HuH-7 (cell line): ENCODE results near the gene DOK4.
"Not testable (repeated sequence)": the region's sequence is repeated elsewhere in the genome, so short reads cannot be mapped to it uniquely, and the experiment has no call there.

Experiments used
- DNase-seq: peaks from one replicate; pipeline ENCODE4 v3.0.0; 2011; ENCODE audit warnings: low spot score

DOK4 gene

GRCh38 chr16:57501492-57501891, 15.2 kb upstream of the DOK4 start:
- no peak for DNase-seq

- DNase-seq = no peak
Observed at GRCh38 chr16:57500578-57501111, 14.4 kb upstream of the DOK4 start.

DNA sequence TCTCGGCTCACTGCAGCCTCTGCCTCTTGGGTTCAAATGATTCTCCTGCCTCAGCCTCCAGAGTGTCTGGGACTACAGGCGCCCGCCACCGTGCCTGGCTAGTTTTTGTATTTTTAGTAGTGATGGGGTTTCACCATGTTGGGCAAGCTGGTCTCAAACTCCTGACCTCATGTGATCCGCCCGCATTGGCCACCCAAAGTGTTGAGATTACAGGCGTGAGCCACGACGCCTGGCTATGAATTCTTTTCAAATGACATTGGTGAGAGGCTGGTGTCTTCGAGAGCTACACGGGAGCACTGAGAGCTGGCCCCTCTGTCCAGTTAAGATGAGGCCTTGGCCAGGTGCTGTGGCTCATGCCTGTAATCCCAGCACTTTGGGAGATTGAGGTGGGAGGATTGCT, 13.6 kb upstream of the DOK4 start:
- DNase-seq = not testable (repeated sequence)

DNA sequence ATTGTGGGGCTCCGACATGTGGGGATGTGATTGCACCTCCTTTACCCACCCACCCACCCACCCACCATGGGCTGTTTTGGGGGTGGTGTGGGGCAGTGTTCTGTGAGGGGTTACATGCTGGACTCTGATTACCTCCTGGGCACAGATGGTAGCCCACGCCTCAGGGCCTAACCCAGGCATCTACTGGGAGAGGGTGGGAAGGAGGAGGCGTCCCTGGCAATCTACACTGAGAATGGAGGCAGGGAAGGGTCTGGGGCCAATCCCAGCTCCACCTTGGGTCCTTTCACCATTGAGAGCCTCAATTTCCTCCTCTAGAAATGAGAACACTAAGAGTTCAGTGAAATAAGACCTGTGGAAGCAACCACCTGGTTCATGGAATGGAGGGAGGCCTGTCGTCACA, 11.7 kb upstream of the DOK4 start:
- no peak for DNase-seq

- DNase-seq = no peak
Observed at GRCh38 chr16:57497121-57497520, 10.8 kb upstream of the DOK4 start.

- DNase-seq = no peak
Observed at GRCh38 chr16:57493767-57494166, 7.5 kb upstream of the DOK4 start.

GRCh38 chr16:57489229-57489628, 2.9 kb upstream of the DOK4 start:
- DNase-seq = no peak

DNA sequence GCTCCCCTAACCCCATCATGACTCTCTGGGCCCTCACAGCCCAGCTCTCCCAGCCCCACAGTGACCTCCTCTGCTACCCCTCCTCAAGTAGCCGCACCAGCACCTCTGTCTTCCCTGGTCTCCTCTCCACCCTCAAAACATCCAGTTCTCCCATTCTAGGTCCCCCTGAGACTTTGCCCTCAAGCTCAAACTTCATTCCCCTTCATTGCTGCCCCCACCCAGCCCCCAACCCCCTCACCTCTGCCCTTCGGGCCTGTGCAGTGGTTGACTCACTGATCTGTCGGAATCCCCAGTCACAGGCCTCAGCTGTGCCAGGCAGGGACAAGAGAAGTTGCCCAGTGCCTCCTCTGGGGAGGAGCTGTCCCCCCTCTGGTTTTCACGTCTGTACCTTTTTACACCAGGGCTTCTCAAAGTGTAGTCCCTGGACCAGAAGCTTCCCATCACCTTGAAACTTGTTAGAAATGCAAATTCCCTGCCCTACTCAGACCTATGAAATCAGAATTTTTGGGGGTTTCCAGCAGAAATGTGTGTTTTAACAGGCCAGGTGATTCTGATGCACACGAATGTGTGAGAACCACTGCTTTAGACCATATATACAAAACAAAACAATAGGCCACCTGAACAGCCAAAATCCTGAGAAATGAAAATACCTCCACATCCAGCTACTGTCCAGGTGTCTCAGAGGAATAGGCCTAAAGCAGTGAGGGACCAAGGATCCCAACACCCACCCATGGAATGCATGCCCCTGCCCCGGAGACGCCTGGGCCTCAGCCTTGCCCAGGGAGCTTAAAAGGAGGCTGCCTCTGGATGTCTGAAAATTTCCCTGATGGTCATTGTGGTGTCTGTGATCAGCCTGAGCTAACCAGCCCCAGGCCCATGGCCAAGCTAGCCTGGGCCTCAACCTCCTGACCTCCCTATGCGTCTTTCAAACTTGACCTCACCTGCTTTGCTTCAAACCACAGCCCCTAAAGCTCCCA, 853 bp upstream of the DOK4 start:
- DNase-seq = no peak

DNA sequence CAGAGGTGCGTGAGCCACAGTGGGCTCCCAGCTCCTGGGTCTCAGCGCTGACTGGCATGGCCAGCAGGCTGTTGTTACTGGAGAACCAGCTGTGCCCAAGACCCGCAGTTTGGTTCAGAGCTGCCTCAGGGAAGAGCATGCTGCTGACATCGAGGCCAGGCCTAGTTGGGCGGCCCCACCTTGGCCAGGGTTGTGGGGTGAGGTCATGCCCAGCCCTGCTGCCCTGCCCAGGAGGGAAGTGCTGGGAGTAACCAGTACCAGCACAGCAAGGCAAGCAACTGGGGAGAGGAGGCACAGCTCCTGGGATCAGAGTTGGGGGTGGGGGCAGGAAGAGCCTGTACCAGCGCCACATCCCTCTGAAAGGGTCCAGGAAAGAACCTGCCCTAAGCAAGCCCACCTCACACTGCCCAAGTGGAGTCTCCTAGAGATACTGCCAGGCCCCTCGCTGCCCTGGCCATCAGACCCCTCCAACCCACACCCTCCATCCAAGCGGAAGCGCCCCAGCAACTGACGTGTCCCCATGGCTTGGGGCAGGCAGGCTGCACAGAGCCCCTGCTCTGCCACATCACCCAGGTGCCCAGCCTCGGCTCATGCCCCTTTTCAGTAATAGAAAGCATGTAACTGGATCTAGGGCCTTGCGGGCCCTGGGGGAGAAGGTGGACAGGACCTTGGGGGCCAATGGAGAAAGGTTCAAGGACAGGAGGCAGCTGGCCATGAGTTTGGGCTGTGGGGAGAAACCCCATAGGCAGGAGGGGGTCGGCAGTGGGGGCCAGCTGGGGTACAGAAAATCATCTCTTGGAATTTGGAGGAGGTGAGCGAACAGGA, 990 bp downstream of the DOK4 start:
- DNase-seq = no peak

- no peak for DNase-seq
Observed at GRCh38 chr16:57484515-57485005, 1.7 kb downstream of the DOK4 start.

GRCh38 chr16:57483725-57484514, 2.4 kb downstream of the DOK4 start:
- no peak for DNase-seq

- DNase-seq = no peak
Observed at GRCh38 chr16:57482845-57483545, 3.3 kb downstream of the DOK4 start.

- no peak for DNase-seq
Observed at GRCh38 chr16:57481421-57481820, 4.9 kb downstream of the DOK4 start.

GRCh38 chr16:57480754-57481230, 5.5 kb downstream of the DOK4 start:
- no peak for DNase-seq

DNA sequence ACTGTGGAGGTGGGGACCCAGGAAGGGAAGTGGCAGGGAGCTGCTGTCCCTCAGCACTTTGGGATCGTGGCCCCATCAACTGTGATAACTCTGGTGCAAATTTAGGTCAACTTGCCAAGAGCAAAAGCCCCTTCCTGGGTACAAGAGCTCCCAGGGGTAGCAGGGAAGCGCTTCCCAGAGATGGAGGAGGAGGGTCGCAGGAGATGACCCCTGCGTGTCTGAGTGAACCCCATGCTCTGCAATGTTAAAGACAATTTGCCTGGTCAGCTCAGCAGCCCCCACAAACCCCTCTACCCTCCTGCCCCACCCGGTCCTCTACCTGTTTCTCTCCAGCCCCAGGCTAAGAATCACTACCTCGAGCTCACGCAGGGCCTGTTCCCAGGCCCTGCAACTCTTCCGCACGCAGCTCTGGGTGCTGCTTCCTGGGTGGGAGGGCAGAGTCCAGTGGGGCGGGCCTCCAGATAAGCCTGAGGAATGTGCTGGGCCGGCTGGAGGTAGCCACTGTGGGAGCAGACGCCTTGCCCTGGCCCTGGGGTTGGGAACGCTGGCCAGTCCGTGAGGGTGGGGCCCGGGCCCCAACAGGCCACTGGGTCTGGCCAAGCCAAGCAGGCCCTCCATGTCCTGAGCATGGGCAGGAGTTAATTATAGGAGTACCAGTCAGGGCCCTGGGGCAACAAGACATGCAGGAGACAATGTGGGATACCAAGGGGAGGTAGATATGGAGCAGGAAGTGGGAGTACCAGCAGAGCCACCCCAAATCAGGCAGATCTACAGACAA, 6.1 kb downstream of the DOK4 start:
- DNase-seq = peak; percentile 89

DNA sequence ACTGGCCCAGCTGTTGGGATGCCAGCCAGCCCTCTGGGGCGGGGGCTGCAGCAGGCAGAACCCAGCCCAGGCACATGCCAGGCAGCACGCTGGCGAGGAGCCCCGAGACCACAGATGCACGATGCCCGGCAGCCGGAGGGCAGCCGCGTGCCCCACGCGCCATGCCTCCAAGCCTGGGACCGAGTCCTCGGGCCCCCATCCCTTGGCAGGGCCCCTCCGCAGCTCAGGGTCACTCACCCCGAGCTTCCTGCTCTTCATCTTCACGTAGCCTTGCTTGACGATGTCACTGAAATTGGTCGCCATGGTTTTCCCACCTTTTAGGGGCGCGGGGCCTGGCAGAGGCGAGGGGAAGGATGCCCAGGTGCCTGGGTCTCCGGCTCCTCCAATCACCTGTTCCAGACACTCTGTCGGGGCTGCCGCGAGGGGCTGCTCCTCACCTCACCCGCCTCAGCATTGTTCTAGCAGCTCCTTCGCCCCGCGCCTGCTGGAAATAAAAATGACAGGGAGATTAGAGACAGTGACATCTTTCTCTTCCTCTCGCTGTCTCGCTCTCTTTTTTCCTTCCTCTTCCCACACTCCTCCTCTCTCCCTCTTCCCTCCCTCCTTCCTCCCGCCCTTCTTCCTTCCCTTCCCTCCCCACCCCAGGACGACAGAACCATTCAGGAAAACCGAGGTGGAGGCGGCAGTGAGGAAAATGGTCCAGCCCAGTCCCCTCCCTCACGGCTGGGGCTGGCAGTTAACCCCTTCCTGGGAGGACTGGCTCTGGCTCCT, 6.9 kb downstream of the DOK4 start:
- DNase-seq = peak; percentile 75

- DNase-seq = no peak
Observed at GRCh38 chr16:57478396-57479204, 7.7 kb downstream of the DOK4 start.

GRCh38 chr16:57477531-57478202, 8.6 kb downstream of the DOK4 start:
- no peak for DNase-seq
